ENCODE results near the gene NACC2. TPM values are rescaled to one million over a fixed set of nuclear protein-coding genes. Genes with fewer than 3 reads are reported as not detected.

Gene NACC2
- total RNA-seq, 1 donor from 2014 or later = 5.4 TPM

- H3K4me3 Mint-ChIP-seq (ENCODE audit: low read depth) = no peak overlapping the region
- H3K36me3 Mint-ChIP-seq (ENCODE audit: low read depth) = no peaks in the 10 kb centered on the region
- no peaks in the 10 kb centered on the region for H3K9me3 Mint-ChIP-seq
- H3K27me3 Mint-ChIP-seq (ENCODE audit: low read depth) = peaks cover 2% of the 10 kb centered on the region
- H3K27ac Mint-ChIP-seq = no peak overlapping the region
- DNase-seq (ENCODE audit: low spot score) = no peak
- intact Hi-C loops (cut with micrococcal nuclease) = no loop called here
- no peaks in the 10 kb centered on the region for H3K4me1 Mint-ChIP-seq (ENCODE audit: low read depth)
These were observed 69.6 kb downstream of the NACC2 start for GRCh38 chr9:136025481-136025880.

- DNase-seq (ENCODE audit: low spot score) = no peak
- Mint-ChIP-seq H3K36me3 (ENCODE audit: low read depth) (no peaks in the 10 kb centered on the region), H3K9me3 (no peaks in the 10 kb centered on the region), H3K4me1 (ENCODE audit: low read depth) (no peaks in the 10 kb centered on the region), H3K27ac (no peak overlapping the region), H3K27me3 (ENCODE audit: low read depth) (peaks cover 2% of the 10 kb centered on the region), H3K4me3 (ENCODE audit: low read depth) (no peak overlapping the region)
- intact Hi-C loops (cut with micrococcal nuclease) = no loop called here
These were observed 70.3 kb downstream of the NACC2 start for GRCh38 chr9:136024696-136025316.

GRCh38 chr9:136024286-136024685 is 70.8 kb downstream of the NACC2 start:
- Mint-ChIP-seq H3K27me3 (ENCODE audit: low read depth) (peaks cover 2% of the 10 kb centered on the region), H3K36me3 (ENCODE audit: low read depth) (no peaks in the 10 kb centered on the region), H3K4me3 (ENCODE audit: low read depth) (no peak overlapping the region), H3K4me1 (ENCODE audit: low read depth) (no peaks in the 10 kb centered on the region), H3K9me3 (no peaks in the 10 kb centered on the region), H3K27ac (no peak overlapping the region)
- DNase-seq (ENCODE audit: low spot score) = no peak
- intact Hi-C loops (cut with micrococcal nuclease) = no loop called here

GRCh38 chr9:136023410-136024225 is 71.5 kb downstream of the NACC2 start:
- Mint-ChIP-seq H3K27ac (no peak overlapping the region), H3K9me3 (no peaks in the 10 kb centered on the region), H3K27me3 (ENCODE audit: low read depth) (peaks cover 2% of the 10 kb centered on the region), H3K36me3 (ENCODE audit: low read depth) (no peaks in the 10 kb centered on the region), H3K4me1 (ENCODE audit: low read depth) (no peaks in the 10 kb centered on the region), H3K4me3 (ENCODE audit: low read depth) (no peak overlapping the region)
- no peak for DNase-seq (ENCODE audit: low spot score)
- intact Hi-C loops (cut with micrococcal nuclease) = no loop called here

GRCh38 chr9:136022731-136023409 is 72.2 kb downstream of the NACC2 start:
- Mint-ChIP-seq H3K36me3 (ENCODE audit: low read depth) (no peaks in the 10 kb centered on the region), H3K27me3 (ENCODE audit: low read depth) (peaks cover 2% of the 10 kb centered on the region), H3K4me3 (ENCODE audit: low read depth) (no peak overlapping the region), H3K27ac (no peak overlapping the region), H3K9me3 (no peaks in the 10 kb centered on the region), H3K4me1 (ENCODE audit: low read depth) (no peaks in the 10 kb centered on the region)
- DNase-seq (ENCODE audit: low spot score) = no peak
- intact Hi-C loops (cut with micrococcal nuclease) = no loop called here

GRCh38 chr9:136021872-136022681 is 73.0 kb downstream of the NACC2 start:
- Mint-ChIP-seq H3K4me3 (ENCODE audit: low read depth) (no peak overlapping the region), H3K4me1 (ENCODE audit: low read depth) (no peaks in the 10 kb centered on the region)

GRCh38 chr9:136021171-136021871 is 73.8 kb downstream of the NACC2 start:
- H3K4me1 Mint-ChIP-seq (ENCODE audit: low read depth) = no peaks in the 10 kb centered on the region
- intact Hi-C loops (cut with micrococcal nuclease) = no loop called here
- H3K27me3 Mint-ChIP-seq (ENCODE audit: low read depth) = no peaks in the 10 kb centered on the region
- no peak overlapping the region for H3K4me3 Mint-ChIP-seq (ENCODE audit: low read depth)
- H3K36me3 Mint-ChIP-seq (ENCODE audit: low read depth) = no peaks in the 10 kb centered on the region
- no peak for DNase-seq (ENCODE audit: low spot score)
- no peak overlapping the region for H3K27ac Mint-ChIP-seq
- H3K9me3 Mint-ChIP-seq = no peaks in the 10 kb centered on the region

More at GRCh38 chr9:136021872-136022681, 73.0 kb downstream of the NACC2 start:
- H3K36me3 Mint-ChIP-seq (ENCODE audit: low read depth) = no peaks in the 10 kb centered on the region
- intact Hi-C loops (cut with micrococcal nuclease) = no loop called here
- H3K27me3 Mint-ChIP-seq (ENCODE audit: low read depth) = no peaks in the 10 kb centered on the region
- no peak overlapping the region for H3K27ac Mint-ChIP-seq
- no peak for DNase-seq (ENCODE audit: low spot score)
- H3K9me3 Mint-ChIP-seq = no peaks in the 10 kb centered on the region

GRCh38 chr9:136020671-136021070 is 74.4 kb downstream of the NACC2 start:
- no peak for DNase-seq (ENCODE audit: low spot score)
- no peaks in the 10 kb centered on the region for H3K27me3 Mint-ChIP-seq (ENCODE audit: low read depth)
- no peaks in the 10 kb centered on the region for H3K9me3 Mint-ChIP-seq
- H3K4me3 Mint-ChIP-seq (ENCODE audit: low read depth) = no peak overlapping the region
- no peaks in the 10 kb centered on the region for H3K36me3 Mint-ChIP-seq (ENCODE audit: low read depth)
- no peaks in the 10 kb centered on the region for H3K4me1 Mint-ChIP-seq (ENCODE audit: low read depth)
- H3K27ac Mint-ChIP-seq = no peak overlapping the region
- intact Hi-C loops (cut with micrococcal nuclease) = no loop called here

GRCh38 chr9:136020206-136020605 is 74.9 kb downstream of the NACC2 start:
- no peaks in the 10 kb centered on the region for H3K36me3 Mint-ChIP-seq (ENCODE audit: low read depth)
- no peaks in the 10 kb centered on the region for H3K4me1 Mint-ChIP-seq (ENCODE audit: low read depth)
- intact Hi-C loops (cut with micrococcal nuclease) = no loop called here
- H3K27ac Mint-ChIP-seq = no peak overlapping the region
- DNase-seq (ENCODE audit: low spot score) = no peak
- no peaks in the 10 kb centered on the region for H3K27me3 Mint-ChIP-seq (ENCODE audit: low read depth)
- H3K4me3 Mint-ChIP-seq (ENCODE audit: low read depth) = no peak overlapping the region
- no peaks in the 10 kb centered on the region for H3K9me3 Mint-ChIP-seq

GRCh38 chr9:136019681-136020060 is 75.4 kb downstream of the NACC2 start:
- Mint-ChIP-seq H3K9me3 (no peaks in the 10 kb centered on the region), H3K4me3 (ENCODE audit: low read depth) (no peak overlapping the region), H3K36me3 (ENCODE audit: low read depth) (no peaks in the 10 kb centered on the region)

GRCh38 chr9:136019041-136019680 is 75.9 kb downstream of the NACC2 start:
- no peaks in the 10 kb centered on the region for H3K36me3 Mint-ChIP-seq (ENCODE audit: low read depth)
- H3K9me3 Mint-ChIP-seq = no peaks in the 10 kb centered on the region
- intact Hi-C loops (cut with micrococcal nuclease) = no loop called here
- H3K27me3 Mint-ChIP-seq (ENCODE audit: low read depth) = no peaks in the 10 kb centered on the region
- no peaks in the 10 kb centered on the region for H3K4me1 Mint-ChIP-seq (ENCODE audit: low read depth)
- DNase-seq (ENCODE audit: low spot score) = no peak
- H3K4me3 Mint-ChIP-seq (ENCODE audit: low read depth) = no peak overlapping the region
- no peak overlapping the region for H3K27ac Mint-ChIP-seq

More at GRCh38 chr9:136019681-136020060, 75.4 kb downstream of the NACC2 start:
- H3K27me3 Mint-ChIP-seq (ENCODE audit: low read depth) = no peaks in the 10 kb centered on the region
- intact Hi-C loops (cut with micrococcal nuclease) = no loop called here
- no peak for DNase-seq (ENCODE audit: low spot score)
- no peak overlapping the region for H3K27ac Mint-ChIP-seq
- H3K4me1 Mint-ChIP-seq (ENCODE audit: low read depth) = no peaks in the 10 kb centered on the region
